Activated CD4-positive, alpha-beta T cell treated with anti-CD3 and anti-CD28 coated beads for 36 hours (primary cell): ENCODE data around the gene NUDT12. TPM values are rescaled to one million over a fixed set of nuclear protein-coding genes. Genes with fewer than 3 reads are reported as not detected.
A peak's percentile ranks its signal among the peaks of the same experiment; 100 is the strongest.

Experiments
- ATAC-seq: fragments of 200-7000 bp; cut with Tn5 transposase; one replicate; pipeline ENCODE4 v1.10.0; 2021; ENCODE audit warnings: mild to moderate bottlenecking, moderate library complexity
- CTCF ChIA-PET: fragments of 350-600 bp; sonication (Branson Sonifier 250); formaldehyde crosslinking; loops from one replicate; lab custom pipeline; 2021; ENCODE audit warnings: antibody characterized with exemption; lab: Charles Lee
- POLR2A ChIA-PET: fragments of 350-600 bp; sonication (Branson Sonifier 250); formaldehyde crosslinking; loops from one replicate; lab custom pipeline; 2021; ENCODE audit warnings: antibody characterized with exemption, inconsistent platforms; lab: Charles Lee
- DNase-seq: peaks from one replicate; pipeline ENCODE4 v3.0.0-alpha.2; 2020
- H3K27ac Mint-ChIP-seq: one replicate; pipeline ENCODE4 v1.8.0; 2021; ENCODE audit warnings: mixed read lengths
- H3K27me3 Mint-ChIP-seq: one replicate; pipeline ENCODE4 v1.8.0; 2021; ENCODE audit warnings: mixed read lengths
- H3K36me3 Mint-ChIP-seq: one replicate; pipeline ENCODE4 v1.8.0; 2021; ENCODE audit warnings: low read depth, mixed read lengths
- H3K4me1 Mint-ChIP-seq: one replicate; pipeline ENCODE4 v1.8.0; 2021; ENCODE audit warnings: mixed read lengths
- H3K4me3 Mint-ChIP-seq: one replicate; pipeline ENCODE4 v1.8.0; 2021; ENCODE audit warnings: mild to moderate bottlenecking, moderate library complexity, mixed read lengths
- H3K9me3 Mint-ChIP-seq: one replicate; pipeline ENCODE4 v1.8.0; 2021; ENCODE audit warnings: low read depth, mixed read lengths
- intact Hi-C, 2 experiments: fragments of 100-400 bp; cut with DNase I in 1 of 2; cut with micrococcal nuclease in 1 of 2; formaldehyde crosslinking; loops; one replicate each; pipeline versions ENCODE4 v1.14.2 to v1.15.1; 2022 to 2024; cut with DNase I, micrococcal nuclease
- total RNA-seq, 2 experiments: library from RNA; stranded (reverse); gene quantifications; one replicate each; pipeline ENCODE4 v1.2.3, GENCODE V29; 2021

The NUDT12 gene
- total RNA-seq, 2 experiments from 2014 or later = 4.7 to 6.1 TPM

- H3K36me3 Mint-ChIP-seq = no peaks in the 10 kb centered on the region
Observed at GRCh38 chr5:103582364-103582763, 19.8 kb upstream of the NUDT12 start.

GRCh38 chr5:103573411-103573810 lies 10.8 kb upstream of the NUDT12 start:
- intact Hi-C loops = no loop called here
- Mint-ChIP-seq H3K4me3 (no peak overlapping the region), H3K9me3 (no peaks in the 10 kb centered on the region), H3K27ac (no peak overlapping the region), H3K36me3 (no peaks in the 10 kb centered on the region), H3K27me3 (peaks cover 7% of the 10 kb centered on the region), H3K4me1 (no peaks in the 10 kb centered on the region)
- ChIA-PET CTCF (no interaction called here), POLR2A (no interaction called here)
- ATAC-seq (no peak), DNase-seq (no peak)

More at GRCh38 chr5:103582364-103582763, 19.8 kb upstream of the NUDT12 start:
- H3K4me1 Mint-ChIP-seq = no peaks in the 10 kb centered on the region
- intact Hi-C loops = loop anchor here (1.0 to 10.0 kb wide), 2 partner anchors 592 to 597 kb away; no protein-coding TSS in a partner anchor
- H3K9me3 Mint-ChIP-seq = no peaks in the 10 kb centered on the region
- ATAC-seq = no peak
- H3K4me3 Mint-ChIP-seq = no peak overlapping the region
- peaks cover 2% of the 10 kb centered on the region for H3K27me3 Mint-ChIP-seq
- POLR2A ChIA-PET = no interaction called here
- no peak overlapping the region for H3K27ac Mint-ChIP-seq
- CTCF ChIA-PET = interaction anchor here (2.0 kb wide), 2 partner anchors 13 to 15 kb away, joined by 4 to 6 read pairs; no protein-coding TSS in a partner anchor
- peak; percentile 40 for DNase-seq

DNA sequence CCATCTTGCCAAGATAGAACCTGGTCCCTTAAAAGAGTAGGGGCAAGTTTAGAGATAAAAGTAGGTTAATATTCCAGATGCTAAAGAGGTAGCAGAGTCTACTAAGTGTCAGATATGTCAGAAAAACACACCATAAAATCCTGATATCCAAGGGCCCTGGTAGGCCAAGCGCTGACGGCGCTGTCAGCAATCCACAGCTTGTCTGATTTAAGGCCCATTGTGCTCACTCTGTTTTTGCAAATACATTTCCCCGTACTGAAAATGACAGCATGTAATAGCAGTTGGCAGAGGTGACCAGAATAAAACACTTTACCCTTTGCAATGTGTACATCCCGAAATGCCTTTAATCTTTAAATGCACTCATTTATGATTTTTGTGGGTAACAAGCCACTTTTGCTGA lies 9.9 kb upstream of the NUDT12 start:
- DNase-seq (no peak), ATAC-seq (no peak)
- Mint-ChIP-seq H3K27me3 (peaks cover 7% of the 10 kb centered on the region), H3K4me1 (no peaks in the 10 kb centered on the region), H3K27ac (no peak overlapping the region), H3K9me3 (no peaks in the 10 kb centered on the region), H3K36me3 (no peaks in the 10 kb centered on the region), H3K4me3 (no peak overlapping the region)
- intact Hi-C loops = no loop called here
- POLR2A ChIA-PET = no interaction called here
- CTCF ChIA-PET = no interaction called here

GRCh38 chr5:103571730-103572129 lies 9.1 kb upstream of the NUDT12 start:
- Mint-ChIP-seq H3K27ac (no peak overlapping the region), H3K36me3 (no peaks in the 10 kb centered on the region), H3K4me1 (no peaks in the 10 kb centered on the region), H3K4me3 (no peak overlapping the region), H3K9me3 (no peaks in the 10 kb centered on the region), H3K27me3 (peaks cover 7% of the 10 kb centered on the region)
- ChIA-PET POLR2A (no interaction called here), CTCF (interaction anchor here (2.3 kb wide), 1 partner anchor 10 kb away, joined by 8 read pairs; the partner anchor contains the start of gene NUDT12)
- ATAC-seq (no peak), DNase-seq (no peak)
- intact Hi-C loops = no loop called here

- CTCF ChIA-PET = interaction anchor here (1.5 to 2.3 kb wide), 2 partner anchors 8 to 13 kb away, joined by 6 to 8 read pairs; partner anchors contain the start of gene NUDT12
- H3K27me3 Mint-ChIP-seq = peaks cover 7% of the 10 kb centered on the region
- POLR2A ChIA-PET = interaction anchor here (0.6 kb wide), 1 partner anchor 13 kb away, joined by 4 read pairs; no protein-coding TSS in a partner anchor
- H3K9me3 Mint-ChIP-seq = no peaks in the 10 kb centered on the region
- H3K4me3 Mint-ChIP-seq = no peak overlapping the region
- no peak overlapping the region for H3K27ac Mint-ChIP-seq
- ATAC-seq (no peak), DNase-seq (no peak)
- no peaks in the 10 kb centered on the region for H3K4me1 Mint-ChIP-seq
- intact Hi-C loops = no loop called here
- no peaks in the 10 kb centered on the region for H3K36me3 Mint-ChIP-seq
Observed at GRCh38 chr5:103569313-103570060, 6.9 kb upstream of the NUDT12 start.

DNA sequence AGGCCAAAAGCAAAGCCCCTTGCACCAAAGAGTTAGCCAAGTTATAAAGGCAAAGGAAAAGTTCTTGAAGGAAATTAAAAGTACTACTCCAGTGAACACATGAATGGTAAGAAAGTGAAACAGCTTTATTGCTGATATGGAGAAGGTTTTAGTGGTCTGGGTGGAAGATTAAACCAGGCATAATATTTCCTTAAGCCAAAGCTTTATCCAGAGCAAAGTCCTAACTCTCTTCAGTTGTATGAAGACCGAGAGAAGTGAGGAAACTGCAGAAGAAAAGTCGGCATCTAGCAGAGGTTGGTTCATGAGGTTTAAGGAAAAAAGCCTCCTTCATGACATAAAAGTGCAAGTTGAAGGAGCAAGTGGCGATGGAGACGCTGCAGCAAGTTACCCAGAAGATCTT lies 3.1 kb upstream of the NUDT12 start:
- peaks cover 17% of the 10 kb centered on the region for H3K4me1 Mint-ChIP-seq
- peaks cover 3% of the 10 kb centered on the region for H3K27me3 Mint-ChIP-seq
- no peak overlapping the region for H3K4me3 Mint-ChIP-seq
- no peak for DNase-seq
- intact Hi-C loops = no loop called here
- H3K9me3 Mint-ChIP-seq = no peaks in the 10 kb centered on the region
- POLR2A ChIA-PET = no interaction called here
- H3K36me3 Mint-ChIP-seq = no peaks in the 10 kb centered on the region
- ATAC-seq = no peak
- CTCF ChIA-PET = interaction anchor here (0.7 kb wide), 1 partner anchor 692 kb away, joined by 3 read pairs; no protein-coding TSS in a partner anchor
- no peak overlapping the region for H3K27ac Mint-ChIP-seq

DNA sequence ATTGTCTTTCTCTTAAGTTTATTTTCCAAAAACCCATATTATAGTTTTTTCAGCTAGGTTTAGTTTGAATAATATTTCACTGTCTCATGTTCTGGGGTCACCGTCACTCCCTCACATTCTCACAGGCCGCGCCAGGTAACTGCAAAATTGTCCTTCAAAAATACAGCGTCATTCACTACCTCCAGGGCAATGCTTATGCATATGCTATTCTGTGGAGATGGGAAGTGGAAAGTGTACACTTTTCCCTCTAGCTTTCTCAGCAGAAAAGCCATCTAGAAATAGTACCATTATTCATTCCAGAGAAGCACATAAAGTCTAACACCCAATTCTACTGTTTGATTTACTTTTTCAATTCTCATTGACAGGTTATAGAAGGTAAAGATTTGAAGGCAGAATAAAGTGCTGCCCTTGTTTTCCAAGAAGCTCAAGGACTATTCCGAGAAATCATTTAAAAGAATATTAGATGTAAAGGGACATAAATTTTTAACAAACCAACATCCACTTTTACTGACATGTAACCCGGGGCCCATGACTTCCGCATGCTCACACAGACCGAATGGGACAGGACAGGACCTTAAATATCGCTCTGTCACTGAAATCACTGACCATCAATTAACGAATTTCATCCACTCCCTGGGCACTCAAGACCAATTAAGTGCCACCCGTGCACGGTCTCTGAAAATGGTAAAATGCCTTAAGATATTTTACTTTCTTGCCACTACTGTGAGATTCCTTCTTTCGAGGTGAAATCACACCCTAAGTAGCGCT lies 720 bp downstream of the NUDT12 start:
- ChIA-PET POLR2A (no interaction called here), CTCF (interaction anchor here (1.9 kb wide), 1 partner anchor 9 kb away, joined by 8 read pairs; no protein-coding TSS in a partner anchor)
- peaks cover 19% of the 10 kb centered on the region for H3K4me1 Mint-ChIP-seq
- H3K4me3 Mint-ChIP-seq = peak overlapping the region; percentile 84
- peak overlapping the region; percentile 93 for H3K27ac Mint-ChIP-seq
- H3K9me3 Mint-ChIP-seq = no peaks in the 10 kb centered on the region
- peak; percentile 30 for ATAC-seq
- peak; percentile 17 for DNase-seq
- intact Hi-C loops = loop anchor here in 1 of 2 experiments (5.0 kb wide), 1 partner anchor 305 kb away; the partner anchor contains the start of gene MACIR
- no peaks in the 10 kb centered on the region for H3K27me3 Mint-ChIP-seq
- no peaks in the 10 kb centered on the region for H3K36me3 Mint-ChIP-seq

GRCh38 chr5:103560826-103561225 lies 1.8 kb downstream of the NUDT12 start:
- ATAC-seq = no peak
- no peaks in the 10 kb centered on the region for H3K36me3 Mint-ChIP-seq
- CTCF ChIA-PET = interaction anchor here (1.9 kb wide), 1 partner anchor 10 kb away, joined by 8 read pairs; no protein-coding TSS in a partner anchor
- no peak overlapping the region for H3K4me3 Mint-ChIP-seq
- H3K9me3 Mint-ChIP-seq = no peaks in the 10 kb centered on the region
- H3K27me3 Mint-ChIP-seq = no peaks in the 10 kb centered on the region
- H3K4me1 Mint-ChIP-seq = peaks cover 19% of the 10 kb centered on the region
- POLR2A ChIA-PET = no interaction called here
- no peak overlapping the region for H3K27ac Mint-ChIP-seq
- intact Hi-C loops = loop anchor here in 1 of 2 experiments (5.0 kb wide), 1 partner anchor 304 kb away; the partner anchor contains the start of gene MACIR
- no peak for DNase-seq

- no peak overlapping the region for H3K27ac Mint-ChIP-seq
- no peak overlapping the region for H3K4me3 Mint-ChIP-seq
- ChIA-PET POLR2A (no interaction called here), CTCF (no interaction called here)
- no peaks in the 10 kb centered on the region for H3K27me3 Mint-ChIP-seq
- no peak for DNase-seq
- H3K4me1 Mint-ChIP-seq = no peaks in the 10 kb centered on the region
- H3K36me3 Mint-ChIP-seq = no peaks in the 10 kb centered on the region
- H3K9me3 Mint-ChIP-seq = no peaks in the 10 kb centered on the region
- ATAC-seq = no peak
- intact Hi-C loops = no loop called here
Observed at GRCh38 chr5:103546858-103547257, 15.7 kb downstream of the NUDT12 start.

DNA sequence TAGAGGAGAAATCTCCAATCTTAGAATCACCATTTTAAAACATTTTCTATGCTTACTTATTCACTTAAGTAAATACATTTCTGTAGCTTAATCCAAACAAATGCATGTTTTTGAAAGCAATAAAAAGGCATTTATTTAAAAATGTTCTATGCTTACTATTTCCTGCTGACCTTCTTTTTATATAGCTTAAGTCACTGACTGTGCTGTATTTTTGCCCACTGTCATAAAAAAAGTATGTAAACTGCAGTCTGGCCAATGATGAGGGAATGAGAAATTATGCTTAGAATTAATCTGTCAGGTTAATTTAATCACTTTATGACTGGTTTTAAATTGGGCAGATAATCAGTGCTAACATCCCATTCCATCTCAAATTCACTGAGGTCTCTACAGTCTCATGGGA lies 20.1 kb downstream of the NUDT12 start:
- no peak overlapping the region for H3K27ac Mint-ChIP-seq
- ATAC-seq = no peak
- ChIA-PET POLR2A (no interaction called here), CTCF (no interaction called here)
- H3K4me3 Mint-ChIP-seq = no peak overlapping the region
- peaks cover 2% of the 10 kb centered on the region for H3K27me3 Mint-ChIP-seq
- H3K36me3 Mint-ChIP-seq = no peaks in the 10 kb centered on the region
- intact Hi-C loops = no loop called here
- H3K9me3 Mint-ChIP-seq = no peaks in the 10 kb centered on the region
- H3K4me1 Mint-ChIP-seq = no peaks in the 10 kb centered on the region
- no peak for DNase-seq

DNA sequence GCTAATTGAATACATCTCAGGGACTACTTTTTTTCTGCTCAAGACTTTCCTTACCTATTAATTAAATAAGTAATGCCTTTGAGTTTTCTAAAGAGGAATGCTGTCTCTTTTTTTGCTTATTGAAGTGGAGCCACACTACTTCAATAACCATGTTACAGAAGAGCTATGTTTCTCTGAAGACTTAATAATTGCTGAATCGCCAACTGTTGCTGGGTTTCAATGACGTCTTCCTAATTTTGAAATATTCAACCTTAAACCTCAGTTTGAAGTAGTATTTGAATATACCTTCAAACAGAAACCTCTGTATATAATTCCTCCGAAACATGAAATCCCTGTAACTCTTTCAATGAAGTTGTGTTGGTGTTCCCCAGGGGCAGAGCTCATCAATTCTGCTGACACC lies 21.0 kb downstream of the NUDT12 start:
- CTCF ChIA-PET = no interaction called here
- Mint-ChIP-seq H3K4me1 (no peaks in the 10 kb centered on the region), H3K27ac (no peak overlapping the region), H3K4me3 (no peak overlapping the region), H3K9me3 (no peaks in the 10 kb centered on the region), H3K36me3 (no peaks in the 10 kb centered on the region), H3K27me3 (peaks cover 2% of the 10 kb centered on the region)
- ATAC-seq (no peak), DNase-seq (no peak)
- POLR2A ChIA-PET = no interaction called here
- intact Hi-C loops = no loop called here
